ENCODE data around the gene C19orf73.

Gene C19orf73

DNA sequence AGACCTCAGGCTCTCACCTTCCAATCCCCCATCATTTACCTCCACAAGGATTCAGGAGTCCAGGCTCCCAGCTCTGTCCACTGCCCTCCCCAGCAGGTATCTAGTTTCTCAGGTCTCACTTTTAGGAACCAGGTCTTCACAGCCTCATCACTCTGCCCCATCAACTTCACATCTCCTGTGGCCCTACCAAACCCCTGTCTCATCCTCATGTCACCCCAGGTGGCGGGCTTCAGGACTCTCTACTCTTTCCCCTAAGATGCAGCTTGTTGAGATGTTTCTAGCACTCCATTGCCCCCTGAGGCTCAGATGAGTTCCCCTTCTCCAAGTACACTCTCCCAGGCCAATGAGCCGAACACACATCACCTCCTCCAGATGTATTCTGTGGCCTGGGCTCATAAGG is 1.9 kb upstream of the C19orf73 start:
- DNase-seq = no peak

DNA sequence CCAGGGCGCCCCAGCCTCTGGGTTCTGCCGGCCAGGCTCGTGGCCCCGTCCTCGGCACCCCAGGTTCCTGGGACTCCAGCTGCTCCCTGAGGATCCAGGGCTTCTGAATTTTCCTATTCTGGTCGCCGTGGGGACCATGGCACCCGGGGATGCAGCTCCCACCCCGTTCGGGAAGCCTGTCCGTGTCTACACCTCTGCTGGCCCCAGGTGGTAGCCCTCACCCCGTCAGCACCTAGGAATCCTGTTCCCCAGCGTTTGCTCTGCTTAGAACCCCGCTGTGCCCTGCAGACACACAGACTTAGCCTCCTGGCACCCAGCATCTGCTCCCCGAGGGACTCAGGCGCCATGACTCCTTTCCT is 1.4 kb upstream of the C19orf73 start:
- DNase-seq = no peak

DNA sequence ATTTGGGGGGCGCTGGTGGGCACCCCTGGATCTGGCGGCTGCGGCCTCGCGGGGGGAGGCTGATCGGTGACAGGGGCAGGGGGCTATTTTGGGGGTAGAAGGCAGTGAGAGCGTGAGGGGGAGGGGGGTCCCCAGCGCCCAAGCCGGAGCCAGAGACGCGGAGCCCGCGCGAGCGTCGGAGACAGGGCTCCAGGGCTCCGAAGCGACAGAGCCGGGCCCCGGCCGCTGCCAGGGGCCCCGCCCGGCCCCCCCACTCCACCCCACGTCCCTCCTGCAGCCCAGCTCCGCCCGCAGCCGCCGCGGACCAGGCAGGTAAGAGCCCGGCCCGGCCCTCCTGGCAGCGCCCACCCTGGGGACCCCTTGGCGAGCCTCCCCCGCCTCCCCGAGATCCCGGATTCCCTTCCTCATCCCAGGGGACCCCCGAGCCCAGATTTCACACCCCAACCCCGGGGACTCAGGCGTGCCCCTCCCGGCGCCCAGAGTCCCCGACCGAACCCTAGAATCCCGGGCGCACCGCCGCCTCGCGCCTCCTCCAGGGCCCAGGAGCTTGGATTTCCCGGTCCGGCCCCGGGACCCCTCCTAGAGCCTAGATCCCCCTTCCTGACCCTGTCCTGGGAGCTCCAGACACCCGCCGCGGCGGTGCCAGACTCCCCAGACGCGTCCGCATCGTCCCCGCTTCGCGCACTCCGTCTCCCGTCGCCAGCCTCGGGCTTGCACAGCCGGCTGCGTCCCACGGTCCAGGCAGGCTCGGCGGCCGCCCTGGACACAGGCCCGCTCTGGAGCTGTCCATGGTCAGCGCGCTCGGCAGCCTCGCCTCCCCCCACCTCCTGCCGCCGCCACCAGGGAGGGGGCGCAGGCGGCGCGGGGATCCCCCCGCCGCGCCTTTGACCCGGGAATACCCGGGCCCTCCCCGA is 725 bp upstream of the C19orf73 start, which contains the start of gene PPFIA3:
Gene PPFIA3, plus strand, starts transcription at position 134 of the 914 bp plus-strand sequence. CDS start 8,330 bp downstream, outside the sequence.
- DNase-seq = no peak

DNA sequence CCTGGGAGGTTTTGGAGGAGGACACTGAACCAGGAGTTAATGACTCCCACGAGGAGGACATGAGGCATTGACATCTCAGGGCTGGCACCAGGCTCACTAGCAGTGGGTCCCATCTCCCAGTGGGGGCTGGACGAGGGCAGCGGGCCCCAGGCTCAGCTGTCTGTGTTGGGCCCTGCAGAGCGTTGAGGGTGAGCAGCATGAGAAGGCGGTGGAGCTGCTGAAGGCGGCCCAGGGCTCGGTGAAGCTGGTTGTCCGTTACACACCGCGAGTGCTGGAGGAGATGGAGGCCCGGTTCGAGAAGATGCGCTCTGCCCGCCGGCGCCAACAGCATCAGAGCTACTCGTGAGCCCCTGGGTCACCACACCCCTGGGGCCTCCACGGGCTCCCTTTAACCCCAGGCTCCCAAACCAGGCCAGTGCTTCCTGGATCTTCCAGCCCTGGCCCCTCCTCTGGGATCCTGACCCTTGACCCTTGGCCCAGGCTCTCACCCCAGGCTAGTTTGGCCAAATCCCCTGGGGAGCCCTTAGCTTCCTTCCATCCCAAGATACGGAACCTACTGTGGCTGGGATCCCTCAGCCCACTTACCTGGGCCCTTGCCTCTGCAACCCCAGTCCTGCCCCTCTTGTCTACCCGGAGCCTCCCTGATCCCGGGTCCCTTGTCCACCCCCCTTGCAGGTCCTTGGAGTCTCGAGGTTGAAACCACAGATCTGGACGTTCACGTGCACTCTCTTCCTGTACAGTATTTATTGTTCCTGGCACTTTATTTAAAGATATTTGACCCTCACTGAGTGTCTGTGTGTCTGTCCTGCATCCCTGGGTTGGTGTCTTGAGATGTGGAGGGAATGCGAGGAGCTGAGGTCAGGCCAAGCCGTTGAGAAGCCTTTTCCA is 1.0 kb downstream of the C19orf73 start:
- no peak for DNase-seq

DNA sequence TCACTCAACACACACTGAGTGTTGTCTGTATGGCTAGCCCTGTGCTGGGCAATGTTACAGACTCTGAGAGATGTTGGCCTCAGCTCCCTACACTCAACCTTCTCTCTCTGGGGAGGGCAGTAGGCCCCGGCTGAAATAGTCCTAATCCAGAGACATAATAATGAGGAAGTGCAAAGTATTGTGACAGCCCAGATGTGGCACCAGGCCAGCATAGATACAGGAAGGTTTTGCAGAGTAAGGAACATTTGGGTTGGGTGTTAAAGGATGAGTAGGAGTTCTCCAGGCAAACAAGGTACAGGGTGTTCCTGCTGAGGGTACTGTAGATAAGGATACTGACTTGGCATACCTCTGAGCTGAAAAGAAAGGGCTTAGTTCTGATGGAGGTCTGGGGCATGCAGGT is 2.4 kb downstream of the C19orf73 start:
- DNase-seq = no peak

DNA sequence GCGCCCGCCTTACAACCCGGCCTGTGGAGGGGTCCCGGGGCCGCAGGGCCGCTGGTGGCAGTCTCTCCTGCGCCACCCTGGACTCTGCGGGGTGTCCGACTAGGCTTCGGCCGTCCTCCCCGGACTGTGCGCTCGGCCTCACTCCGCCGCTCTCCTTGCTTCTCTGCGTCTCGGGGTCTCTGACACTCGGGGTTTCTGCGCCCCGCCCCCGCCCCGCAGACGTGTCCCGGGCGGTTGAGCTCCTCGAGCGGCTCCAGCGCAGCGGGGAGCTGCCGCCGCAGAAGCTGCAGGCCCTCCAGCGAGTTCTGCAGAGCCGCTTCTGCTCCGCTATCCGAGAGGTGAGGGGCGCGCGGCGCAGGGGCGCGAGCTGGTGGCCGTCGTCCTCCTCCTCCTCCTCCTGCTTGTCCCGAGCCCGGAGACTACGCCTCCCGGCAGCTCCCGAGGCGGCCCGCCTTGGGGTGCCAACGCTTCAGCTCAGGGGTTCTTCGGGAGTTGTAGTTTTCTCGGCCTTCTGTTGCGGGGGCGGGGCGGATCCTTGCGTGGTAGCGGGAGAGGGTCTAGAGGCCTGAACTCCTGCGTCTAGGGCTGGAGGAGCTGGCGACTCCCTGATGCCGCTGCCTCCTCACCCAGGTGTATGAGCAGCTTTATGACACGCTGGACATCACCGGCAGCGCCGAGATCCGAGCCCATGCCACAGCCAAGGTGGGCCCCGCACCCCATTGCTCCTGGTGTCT is 4.1 kb downstream of the C19orf73 start:
- DNase-seq = peak; percentile 49

DNA sequence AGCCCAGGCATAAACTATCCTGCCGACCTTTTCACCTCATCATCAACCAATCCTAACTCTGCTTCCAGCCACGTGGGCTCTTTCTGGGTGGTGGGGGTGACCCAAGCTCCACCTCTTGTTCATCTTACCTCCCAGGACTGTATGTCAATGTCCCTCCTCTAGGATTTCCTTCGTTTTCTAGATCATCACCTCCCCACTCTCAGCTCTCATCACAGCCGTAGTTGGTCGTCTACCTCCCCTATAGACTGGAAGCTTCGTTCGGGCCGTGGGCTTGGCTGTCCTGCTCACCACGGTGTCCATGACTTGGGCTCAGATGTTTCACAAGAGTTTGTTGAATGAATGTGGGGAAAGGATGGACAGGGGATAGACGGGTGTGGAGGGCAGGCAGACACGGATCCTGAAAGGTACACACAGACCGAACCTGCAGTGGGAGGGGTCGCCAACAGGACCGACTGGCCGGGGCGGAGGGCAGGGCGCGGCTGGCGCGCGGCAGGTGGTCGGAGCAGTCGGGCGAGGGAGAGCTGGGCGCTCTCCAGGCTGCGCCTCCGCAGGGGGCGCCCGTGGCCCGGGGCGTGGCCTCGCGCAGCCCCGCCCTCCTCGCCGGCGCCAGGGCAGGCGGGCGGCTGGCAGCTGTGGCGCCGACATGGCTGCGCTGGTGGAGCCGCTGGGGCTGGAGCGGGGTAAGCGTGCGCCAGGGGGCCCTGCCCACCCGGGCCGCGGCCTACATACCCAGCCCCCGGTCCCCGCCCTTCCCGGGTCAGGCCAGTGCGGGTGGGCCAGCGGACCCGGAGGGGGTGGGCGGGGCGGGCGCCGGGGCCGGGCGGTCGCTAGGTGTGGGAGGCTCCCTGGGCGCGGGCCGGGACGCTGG is 4.9 kb downstream of the C19orf73 start, which contains the start of gene LIN7B:
Gene LIN7B, plus strand, starts transcription at position 609 of the 868 bp plus-strand sequence. Its CDS starts 35 bp downstream, at position 644.
- DNase-seq = peak; percentile 85

DNA sequence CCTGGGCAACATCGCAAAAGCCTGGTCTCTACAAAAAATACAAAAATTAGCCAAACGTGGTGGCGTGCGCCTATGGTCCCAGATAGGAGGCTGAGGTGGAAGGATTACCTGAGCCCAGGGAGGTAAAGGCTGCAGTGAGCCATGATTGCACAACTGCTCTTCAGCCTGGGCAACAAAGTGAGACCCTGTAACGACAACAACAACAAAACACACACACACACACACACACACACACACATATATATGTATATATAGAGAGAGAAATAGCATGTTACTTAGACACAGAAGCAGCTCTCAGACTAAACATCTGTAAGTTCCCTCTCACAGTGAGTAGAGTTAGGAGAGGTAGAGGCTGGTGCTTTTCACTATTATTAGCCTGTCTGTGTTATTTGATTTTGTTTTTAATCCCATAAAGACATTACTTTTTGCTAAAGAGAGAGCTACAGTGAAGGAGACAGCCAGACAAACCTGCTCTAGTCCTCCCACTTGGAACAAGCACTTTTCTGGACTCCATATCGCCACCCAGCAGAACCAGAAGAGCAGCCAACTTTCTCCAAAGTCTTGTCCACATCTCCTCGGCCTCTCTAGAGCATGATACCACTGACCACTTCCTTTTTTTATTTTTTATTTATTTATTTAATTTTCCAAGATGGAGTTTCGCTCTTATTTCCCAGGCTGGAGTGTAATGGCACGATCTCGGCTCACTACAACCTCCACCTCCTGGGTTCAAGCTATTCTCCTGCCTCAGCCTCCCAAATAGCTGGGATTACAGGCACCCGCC is 7.5 kb downstream of the C19orf73 start:
- DNase-seq = no peak

DNA sequence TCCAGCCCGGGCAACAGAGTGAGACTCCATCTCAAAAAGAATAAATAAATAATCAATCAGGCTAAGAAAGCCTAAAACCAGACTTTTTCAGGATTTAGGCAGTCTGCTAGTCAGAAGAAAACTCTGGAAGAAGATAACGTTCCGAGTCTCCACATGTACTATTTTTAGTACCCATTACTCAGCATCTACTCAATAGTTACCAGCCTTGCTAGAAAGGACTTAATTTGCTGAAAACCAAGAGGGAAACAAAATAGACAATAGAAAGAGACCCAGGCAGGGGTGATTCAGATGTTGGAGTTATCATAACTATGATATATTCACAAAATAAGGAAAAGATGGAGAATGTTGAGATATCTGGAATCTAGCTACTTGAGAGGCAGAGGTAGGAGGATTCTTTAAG is 8.4 kb downstream of the C19orf73 start:
- DNase-seq = no peak

DNA sequence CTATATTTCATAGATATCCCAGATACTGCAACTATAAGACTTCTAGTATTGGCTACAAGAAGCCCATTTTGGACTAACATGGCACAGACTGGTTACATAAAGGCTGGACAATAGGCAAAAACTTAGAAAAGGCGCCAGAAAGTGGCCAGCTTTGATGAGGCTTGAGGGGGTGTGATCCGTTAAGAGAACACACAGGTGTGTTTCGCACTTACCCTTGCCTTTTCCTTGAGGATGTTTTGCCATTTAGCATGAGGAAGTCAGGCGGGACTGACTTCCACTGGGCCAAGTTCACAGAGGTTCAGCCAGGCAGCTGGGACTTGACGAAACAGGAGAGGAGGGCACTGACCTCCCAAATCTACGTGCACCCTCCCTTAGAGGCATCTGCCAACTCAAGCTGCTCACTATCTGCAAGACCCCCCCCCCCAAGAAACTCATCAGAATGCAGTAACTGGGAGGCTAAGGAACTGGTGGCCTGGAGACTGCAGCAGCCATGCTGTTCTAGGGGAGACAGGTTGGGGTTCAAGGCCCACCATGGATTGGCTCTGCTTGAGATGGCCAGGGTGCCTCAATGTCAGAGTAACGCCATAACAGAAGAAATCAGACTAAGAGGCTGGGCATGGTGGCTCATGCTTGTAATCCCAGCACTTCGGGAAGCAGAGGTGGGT is 9.2 kb downstream of the C19orf73 start:
- DNase-seq = no peak

DNA sequence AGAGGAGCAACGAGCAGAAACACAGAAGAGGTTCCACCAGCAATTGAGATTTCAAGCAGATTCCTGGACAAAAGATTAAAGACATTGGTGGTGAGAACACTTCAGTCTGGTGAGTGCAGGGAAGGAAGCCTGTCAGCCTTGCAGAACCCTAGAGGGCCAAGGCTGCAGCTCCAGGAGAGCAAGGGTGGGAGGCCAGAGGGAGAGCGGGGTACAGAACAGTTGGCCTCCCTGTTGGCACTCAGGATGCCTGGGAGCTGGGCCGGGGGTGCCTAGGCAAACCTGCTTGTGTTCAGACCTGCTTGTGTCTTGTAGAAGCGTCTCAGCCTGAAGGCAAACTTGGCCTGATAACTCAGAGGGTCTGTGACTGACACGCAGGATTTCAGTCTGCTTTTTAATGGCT is 9.9 kb downstream of the C19orf73 start:
- DNase-seq = no peak

DNA sequence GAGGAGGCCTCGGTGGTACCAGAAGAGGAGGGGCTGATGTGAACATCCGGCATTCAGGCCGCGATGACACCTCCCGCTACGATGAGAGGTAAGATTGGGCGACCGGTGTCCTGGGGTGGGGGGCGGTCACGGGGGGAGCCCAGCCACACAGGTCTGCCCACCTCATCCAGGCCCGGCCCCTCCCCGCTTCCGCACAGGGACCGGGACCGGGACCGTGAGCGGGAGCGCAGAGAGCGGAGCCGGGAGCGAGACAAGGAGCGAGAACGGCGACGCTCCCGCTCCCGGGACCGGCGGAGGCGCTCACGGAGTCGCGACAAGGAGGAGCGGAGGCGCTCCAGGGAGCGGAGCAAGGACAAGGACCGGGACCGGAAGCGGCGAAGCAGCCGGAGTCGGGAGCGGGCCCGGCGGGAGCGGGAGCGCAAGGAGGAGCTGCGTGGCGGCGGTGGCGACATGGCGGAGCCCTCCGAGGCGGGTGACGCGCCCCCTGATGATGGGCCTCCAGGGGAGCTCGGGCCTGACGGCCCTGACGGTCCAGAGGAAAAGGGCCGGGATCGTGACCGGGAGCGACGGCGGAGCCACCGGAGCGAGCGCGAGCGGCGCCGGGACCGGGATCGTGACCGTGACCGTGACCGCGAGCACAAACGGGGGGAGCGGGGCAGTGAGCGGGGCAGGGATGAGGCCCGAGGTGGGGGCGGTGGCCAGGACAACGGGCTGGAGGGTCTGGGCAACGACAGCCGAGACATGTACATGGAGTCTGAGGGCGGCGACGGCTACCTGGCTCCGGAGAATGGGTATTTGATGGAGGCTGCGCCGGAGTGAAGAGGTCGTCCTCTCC is 11.1 kb downstream of the C19orf73 start:
- DNase-seq = no peak

DNA sequence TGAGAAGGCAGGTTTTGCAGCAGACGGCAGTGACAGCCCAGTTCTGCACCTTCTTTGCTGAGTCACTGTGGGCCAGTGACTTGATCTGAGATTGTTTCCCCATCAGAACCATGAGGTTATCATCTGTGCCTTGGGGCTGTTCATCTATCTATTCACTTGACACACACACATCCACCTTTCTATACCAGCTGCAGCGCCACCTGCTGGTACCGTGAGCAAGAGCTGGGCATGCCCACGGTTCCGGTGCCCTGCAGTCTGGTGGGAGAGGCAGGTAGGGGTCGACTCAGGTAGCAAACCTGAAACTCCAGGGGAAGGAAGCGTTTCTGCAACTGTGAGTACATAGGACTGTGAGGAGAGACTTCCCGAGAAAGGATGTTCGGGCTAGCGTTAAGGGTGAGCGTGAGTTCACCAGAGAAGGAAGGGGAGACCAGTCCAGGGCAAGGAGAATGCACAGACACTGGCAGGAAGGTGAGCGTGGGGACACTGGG is 12.3 kb downstream of the C19orf73 start:
- peak; percentile 71 for DNase-seq

DNA sequence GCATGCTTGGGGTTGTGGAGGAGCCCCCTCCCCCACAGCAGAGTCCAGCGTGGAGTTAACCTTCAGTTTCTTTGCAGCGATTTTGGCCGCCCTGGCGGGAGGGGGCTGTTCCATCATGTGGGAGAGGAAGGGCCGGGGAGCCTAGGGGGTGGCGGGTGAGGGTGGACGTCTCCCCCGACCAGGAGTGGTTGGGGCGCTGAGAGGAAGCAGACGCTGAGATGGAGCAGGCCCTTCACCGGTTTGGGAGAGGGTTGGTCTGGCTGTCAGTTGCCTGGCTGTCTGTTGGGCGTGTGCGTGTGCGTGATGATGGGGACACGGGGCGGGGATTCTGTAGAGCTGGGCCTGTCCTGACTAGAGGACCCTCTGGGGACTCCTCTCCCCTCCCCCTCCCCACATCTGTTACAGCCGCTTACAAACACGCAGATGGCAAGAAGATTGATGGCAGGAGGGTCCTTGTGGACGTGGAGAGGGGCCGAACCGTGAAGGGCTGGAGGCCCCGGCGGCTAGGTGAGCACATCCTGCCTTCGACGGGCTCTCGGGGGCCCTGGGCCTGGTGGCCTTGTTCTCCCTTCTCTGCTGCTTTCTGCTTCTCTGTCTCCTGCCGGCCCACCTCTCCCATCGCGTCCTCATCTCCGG is 14.6 kb downstream of the C19orf73 start:
- no peak for DNase-seq

DNA sequence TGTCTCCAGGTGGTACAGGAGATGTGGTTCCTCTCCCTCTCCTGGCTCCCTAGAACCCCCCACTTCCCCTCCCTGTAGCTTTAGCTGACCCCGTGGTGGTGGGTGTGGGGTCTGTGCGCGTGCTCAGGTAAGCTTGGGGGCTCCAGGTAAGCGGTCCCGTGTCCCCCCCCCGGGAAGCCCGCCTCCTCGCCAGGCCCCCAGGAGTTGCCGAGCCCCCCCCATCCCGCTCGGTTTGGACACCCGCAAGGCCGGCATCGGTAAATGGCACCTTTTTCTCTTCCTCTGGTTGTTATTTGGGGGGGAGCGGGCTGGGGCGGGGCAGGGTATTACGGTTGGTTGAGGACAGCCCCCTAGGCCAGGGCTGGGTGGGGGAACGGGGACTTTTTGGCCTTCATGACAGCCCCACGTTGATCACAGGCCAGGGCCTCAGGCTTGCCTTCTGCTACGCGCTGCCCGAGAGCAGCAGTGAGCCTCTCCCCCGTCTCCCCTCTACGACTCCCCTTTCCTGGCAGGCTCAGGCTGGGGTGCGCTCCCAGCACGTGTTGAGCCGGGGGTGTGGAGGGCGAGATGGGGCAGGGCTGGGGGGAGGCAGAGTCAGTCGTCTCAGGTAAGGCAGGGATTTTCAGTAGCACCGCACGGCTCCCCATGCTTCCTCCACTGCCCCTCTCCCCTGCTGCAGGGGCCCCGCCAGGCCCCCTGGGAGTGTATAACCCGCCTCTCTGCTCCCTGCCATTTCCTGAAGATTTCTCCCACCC is 15.4 kb downstream of the C19orf73 start:
- DNase-seq = no peak

DNA sequence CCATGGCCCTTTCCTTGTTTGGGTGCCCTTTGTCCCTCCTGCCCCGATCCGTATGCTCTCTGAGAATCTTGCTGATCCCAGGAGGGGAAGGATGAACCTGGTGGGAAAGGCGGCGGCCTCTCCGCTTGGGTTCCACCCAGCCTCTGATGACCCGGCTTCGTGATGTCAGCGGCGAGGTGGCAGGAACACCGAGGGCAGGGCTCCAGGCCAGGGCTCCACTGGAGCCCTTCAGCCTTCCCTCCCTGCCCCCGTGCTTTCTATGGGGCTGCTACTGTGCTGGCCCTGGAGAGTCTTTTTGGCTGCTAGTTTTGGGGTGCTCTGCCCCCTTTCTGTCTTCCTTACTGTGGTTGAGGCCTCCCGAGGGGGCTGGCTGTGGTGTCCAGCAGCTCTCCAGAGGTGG is 16.6 kb downstream of the C19orf73 start:
- DNase-seq = no peak

DNA sequence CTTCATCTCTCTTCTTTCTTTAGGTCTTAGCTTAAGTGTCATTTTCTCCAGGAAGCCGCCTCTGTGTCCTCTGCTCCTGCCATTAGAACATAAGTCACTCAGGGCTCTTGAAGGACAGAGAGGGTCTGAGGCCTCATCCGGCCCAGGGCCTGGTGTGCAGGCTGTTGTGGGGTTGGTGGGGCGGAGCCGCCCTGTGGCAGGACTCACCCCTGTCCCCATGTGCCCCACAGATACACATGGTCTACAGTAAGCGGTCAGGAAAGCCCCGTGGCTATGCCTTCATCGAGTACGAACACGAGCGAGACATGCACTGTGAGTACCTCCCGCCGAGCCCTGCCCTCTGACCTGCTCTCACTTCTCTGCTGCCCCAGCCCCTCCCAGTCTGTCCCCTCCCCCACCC is 17.8 kb downstream of the C19orf73 start:
- DNase-seq = no peak

DNA sequence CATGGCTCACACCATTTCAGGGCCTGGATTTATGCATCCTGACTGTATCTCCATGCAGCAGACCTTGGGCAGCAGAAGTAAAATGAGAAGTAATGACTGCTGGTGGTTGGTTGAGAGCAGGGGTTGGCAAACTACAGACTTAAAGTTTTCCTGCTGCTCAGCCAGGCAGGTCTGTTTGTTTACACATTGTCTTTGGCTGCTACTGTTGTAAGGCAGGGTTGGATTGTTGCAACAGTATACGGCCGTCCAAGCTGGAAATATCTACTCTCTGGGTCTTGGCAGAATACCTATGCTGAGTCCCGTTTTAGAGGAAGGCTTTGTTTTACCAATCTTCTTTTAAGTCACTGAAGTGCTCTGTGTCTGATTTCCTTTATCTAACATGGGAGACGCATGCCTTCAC is 20.1 kb downstream of the C19orf73 start:
- DNase-seq = no peak
